Forelimb muscle (tissue), 1 donor: ENCODE data around the gene PTPRC. TPM values are rescaled to one million over a fixed set of nuclear protein-coding genes. Genes with fewer than 3 reads are reported as not detected.

ENCODE experiments used
- DNase-seq: peaks from one replicate; pipeline ENCODE4 v3.0.0-alpha.2; 2013; ENCODE audit warnings: low read depth
- polyA plus RNA-seq: library from polyadenylated mRNA; unstranded; fragments of 120-200 nt; gene quantifications from one replicate; pipeline ENCODE4 v1.2.1, GENCODE V29; 2013; ENCODE audit not compliant: insufficient read length

Gene PTPRC
- polyA plus RNA-seq, 1 donor, result 5.0 TPM

DNA sequence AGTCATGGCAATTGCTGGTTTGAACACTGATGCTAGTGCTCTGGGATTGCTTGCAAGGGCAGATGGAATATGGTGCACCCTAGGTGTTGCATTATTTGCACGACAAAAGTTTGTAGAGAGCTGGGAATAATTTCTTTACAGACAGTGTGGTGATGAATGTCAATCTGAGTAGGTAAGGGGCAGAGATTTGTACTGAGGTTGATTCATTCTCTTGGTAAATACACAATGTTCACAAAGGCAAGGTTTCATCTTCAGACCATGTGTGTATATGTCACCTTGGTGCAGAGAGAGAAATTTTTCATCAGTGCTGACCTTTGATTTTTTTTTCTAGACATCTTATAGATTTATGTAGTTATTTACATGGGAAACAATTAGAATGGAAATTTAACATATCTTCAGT lies 5.0 kb downstream of the PTPRC start:
- no peak for DNase-seq

DNA sequence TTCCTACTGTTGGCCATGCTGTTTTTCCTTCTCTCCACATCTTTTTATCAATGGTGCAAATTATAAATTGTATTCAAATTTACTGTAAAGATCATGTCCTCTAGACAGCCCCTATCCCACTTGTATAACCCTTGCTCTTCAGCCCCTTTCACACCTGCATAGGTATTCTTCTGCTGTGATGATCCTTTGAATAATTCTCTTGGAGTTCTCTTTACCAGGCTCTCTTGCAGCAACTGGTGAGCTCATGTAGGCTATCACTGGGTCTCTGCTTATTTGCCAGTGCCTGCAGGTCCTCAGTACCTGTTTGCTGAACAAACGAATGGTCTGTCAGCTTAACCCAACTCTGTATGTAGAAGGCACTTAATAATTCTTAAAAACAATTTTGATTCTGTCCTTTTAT lies 8.2 kb downstream of the PTPRC start:
- DNase-seq, result no peak

DNA sequence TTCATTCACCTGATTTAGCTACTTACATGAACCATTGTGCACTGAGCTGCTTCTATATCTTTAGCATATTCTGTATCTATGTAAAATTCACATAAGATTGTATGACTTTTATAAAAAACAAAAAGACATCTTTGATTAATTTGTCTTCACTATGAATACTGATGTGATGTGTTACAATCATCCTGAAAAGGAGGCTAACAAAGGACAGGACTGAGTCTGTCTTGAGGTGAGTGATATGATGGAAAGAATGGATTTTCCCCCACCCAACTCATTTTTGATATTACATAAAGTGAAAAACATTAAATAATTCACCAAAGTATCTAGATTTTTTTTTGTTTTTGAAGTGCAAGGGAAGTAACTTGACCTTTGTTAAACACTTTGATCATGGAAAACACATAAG lies 9.8 kb downstream of the PTPRC start:
- no peak for DNase-seq

DNA sequence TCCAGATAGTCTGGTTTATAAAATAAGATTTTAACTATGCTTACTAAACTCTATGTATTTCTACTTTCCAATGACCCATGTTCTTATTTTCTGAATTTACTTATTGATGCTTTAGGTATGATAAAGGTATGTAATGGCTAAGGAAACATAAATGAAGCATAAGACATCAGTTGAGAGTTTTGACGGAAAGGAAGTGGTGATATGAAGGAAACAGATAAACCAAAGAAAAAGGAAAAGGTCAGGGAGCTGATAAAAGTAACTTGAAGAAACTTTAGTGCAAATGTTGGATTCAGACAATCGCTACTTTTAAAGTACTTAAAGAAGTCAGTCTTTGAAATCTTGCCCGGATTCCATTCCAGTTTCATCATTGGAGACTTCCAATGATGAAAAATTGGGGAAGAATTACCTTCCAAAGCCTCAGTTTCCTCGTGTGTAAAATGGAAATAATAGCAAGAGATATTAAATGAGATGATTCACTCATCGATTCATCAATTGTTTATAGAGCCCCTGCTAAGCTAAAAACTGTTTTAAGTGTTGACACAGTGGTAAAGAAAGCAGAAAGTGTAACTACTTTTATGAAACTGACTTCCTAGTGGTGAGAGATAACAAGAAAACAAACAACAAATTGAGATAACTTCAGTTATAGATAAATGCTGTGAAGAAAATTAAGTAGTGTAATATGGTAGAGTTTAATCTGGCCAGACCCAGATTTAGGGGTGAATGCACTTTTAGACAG lies 10.6 kb downstream of the PTPRC start:
- no peak for DNase-seq

DNA sequence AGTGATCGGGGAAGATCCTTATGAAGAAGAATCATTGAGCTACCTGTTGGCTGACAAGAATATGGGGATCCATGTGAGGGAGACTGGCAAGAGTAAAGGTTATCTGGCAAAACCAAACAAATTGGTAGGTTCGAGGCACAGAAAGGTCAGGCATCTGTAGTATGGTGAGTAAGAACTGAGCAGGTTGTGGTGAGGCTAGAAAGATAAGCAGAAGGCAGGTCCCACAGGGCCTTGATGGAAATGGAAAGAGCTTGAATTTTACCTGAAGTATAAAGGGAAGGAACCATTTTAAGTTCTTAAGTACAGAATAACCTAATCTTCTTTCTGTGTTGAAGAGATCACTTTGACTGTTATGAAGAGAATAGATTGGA lies 11.1 kb downstream of the PTPRC start:
- DNase-seq, result no peak

DNA sequence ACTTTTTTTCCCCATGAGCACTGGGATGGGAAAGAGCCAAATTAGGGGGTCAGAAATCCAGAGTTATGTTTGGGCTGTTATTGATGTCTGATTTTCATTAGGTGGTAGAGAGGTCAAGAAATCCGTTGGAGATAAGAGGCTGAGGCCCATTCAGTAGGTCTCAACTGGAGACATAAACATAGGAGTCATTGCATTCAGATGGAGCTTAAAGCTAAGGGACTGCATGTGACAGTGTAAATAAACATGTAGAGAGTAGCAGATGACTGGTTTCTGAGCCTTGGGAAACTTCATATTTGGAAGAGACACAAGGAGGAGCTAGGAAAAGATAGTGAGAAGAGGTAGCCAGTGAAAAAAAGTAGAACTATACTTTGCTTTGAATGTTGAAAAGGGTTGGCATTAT lies 11.7 kb downstream of the PTPRC start:
- no peak for DNase-seq

DNA sequence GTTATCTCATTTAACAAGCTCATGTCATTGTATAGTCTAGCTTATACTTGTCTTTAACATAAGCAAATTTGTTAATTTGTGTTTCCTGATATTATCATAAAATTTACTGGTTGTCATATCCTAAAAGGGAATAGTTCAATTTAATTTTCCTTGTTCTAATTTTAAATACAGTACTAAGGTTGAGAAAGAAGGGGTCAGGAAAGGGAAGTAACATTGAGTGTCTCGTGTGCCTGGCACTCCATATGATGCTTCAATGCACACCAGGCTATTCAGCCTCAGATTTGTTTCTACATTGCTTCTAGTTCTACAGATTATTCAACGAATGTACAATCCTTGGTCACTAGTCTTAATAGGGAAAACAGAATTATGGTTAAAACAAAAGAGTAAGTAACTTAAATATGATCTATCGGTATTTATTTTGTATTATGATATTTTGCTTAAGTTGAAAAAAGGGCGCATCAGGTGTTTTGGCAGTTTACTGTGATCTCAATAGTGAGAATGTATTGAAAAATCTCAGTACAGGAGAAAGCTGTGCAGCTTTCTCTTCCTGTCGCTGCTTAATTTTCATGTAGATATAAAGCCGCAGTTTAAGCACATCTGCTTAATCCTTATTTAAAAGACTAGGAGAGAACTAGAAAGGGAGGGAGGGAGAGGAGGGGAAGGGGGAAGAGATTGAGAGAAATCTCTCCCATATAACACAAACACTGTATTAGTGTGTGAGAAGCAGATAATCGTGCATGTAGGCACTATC lies 13.0 kb downstream of the PTPRC start:
- DNase-seq, result no peak

DNA sequence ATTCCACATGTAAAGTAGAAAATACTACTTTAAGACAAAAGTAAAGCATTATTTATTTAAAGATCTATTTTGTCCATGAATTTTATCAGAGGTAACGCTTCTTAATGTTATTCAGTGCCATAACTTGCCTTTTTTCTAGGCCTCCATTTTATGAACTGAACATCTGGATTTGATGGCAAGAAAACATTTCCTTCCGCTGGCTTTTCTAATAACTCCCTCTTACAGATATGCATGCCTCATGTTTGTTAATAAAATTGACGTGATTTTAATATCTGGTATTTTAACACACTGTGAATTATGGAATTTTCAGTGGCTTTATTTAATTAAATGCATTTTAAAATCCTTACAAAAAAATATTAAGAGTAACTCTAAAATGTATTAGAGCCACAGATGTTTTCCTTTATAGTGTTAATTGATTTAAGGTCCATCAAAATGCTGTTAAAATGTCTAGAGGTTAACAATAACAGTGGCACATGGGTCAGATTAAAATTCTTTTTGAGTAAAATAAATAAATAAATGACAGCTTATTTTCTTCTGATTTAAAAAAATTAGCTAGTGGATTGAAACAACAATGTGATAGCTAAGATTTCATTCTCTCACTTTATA lies 15.1 kb downstream of the PTPRC start:
- no peak for DNase-seq

DNA sequence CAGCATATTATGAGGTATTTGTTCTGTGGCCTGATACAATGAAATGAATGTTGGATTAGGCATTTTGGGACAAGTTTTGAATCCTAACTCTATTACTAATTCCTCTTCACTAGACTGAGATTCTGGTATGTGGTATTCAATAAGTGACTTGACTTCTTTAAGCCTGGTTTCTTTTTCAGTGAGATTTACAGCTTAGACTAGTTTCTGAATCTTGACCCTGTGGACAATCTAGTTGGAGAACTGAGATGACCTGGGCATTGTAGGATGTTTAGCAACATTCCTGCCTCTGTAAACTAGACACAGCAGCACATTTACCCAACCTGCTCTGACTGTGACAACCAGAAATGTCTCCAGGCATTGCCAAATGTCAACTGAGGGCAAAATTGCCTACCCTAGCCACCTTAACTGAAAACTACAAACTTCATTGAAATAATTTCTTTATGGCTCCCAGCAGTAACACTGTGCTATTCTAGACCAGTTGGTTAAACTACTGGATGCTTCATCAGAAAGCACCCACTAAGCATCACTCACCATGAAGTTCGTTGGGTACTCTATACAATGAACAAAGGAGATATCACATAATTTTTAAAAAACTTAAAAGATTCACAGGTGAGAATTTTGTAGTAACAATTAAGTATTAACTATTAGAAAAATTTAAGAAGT lies 16.8 kb downstream of the PTPRC start:
- DNase-seq, result no peak

DNA sequence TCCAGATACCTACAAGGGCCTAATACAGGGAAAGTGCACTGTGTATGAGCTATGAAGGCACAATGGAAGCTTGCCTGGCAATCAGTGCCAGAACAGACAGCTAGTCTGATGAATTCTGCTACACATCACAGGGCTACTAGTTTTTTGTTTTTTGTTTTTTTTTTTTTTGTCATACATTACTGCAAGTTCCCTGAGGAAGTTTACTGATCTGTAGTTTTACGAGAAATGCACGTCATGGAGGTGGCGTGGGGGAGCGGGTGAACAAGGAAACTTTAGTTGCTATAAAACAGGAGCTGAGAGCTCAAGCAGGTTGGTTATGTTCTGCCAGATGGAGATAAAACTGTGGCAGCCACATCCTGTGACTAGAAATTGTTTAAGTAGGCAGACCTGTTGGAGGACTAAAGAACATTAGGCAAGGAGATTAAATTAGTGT lies 17.7 kb downstream of the PTPRC start:
- DNase-seq, result no peak

DNA sequence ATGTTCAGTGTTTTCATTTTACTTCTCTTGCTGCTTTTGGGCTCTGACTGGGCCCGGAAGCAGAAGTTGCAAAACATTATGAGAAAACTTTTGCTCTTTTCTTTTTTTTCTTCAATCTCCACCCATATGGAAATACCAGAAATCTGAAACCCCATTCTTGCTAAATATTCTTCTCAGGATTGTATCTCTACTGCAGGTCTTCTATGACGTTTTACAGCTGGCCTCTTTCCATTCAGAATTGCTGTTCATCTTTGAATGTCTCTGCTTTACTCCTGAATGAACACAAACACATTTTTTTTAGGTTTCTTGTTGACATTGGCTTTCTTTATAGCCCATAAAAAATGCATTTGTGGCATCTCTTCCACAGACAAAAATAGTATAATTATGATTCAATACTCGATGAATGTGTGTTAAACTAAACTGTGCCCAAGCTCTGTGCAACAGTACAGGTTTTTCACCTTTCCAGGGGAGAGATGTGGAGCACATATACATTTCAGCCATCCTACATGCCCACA lies 18.8 kb downstream of the PTPRC start:
- DNase-seq, result no peak

DNA sequence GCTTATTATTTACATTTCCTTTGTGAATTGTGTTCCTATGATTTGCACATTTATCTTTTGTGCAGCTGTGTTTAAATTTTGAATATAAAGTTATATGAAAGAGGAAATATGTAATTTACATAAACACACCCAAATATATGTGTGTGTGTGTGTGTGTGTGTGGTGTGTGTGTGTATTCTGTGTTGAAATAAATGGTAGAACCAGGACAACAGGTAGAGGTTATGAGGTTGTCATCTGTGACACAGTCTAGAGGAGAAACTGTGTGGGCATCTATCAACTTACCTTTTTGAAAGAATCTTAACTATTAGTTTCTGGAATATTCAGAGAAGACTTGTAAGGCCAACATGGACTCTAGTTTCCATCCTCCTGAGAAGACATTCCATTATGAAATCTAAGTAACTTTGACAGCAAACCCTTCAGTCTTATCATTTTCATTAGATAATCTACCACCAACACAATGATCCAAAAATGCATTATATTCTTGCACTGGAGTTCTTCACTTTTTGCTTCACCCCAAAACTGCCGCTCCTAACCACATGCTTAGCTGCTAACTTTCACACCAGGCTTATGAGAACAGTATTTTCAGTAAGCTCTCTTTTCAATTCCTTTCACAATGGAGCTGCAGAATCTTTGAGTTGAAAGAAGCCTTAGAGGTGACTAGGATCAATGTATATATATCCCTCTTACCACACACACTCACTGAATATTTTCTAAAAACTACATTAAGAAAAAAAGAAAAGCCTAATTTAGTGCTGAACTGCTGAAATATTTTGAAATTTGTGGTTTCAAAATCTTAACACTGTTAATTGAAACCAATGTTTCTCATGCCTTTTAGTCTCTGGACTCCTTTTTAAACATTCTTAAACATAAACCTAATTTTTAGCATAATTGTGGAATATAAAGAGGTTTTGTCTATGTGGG lies 21.8 kb downstream of the PTPRC start:
- DNase-seq, result no peak

DNA sequence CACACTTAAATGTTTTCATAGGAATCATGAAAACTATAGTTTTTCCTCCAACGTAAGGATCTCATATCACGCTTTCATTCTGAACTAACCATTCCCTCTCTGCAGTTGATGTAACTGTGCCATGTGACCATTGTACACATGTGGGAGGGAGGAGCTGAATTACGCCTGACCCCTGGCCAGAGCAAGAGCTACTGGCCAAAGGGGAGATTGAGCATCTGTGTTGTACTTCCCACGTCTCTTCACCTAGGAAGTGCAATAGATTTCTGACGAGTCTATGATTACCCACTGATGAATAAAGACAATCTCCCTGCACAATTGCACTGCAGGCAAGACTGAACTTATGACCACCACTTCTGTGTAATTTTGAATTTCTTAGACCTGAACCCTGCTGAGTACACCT lies 24.0 kb downstream of the PTPRC start:
- DNase-seq, result no peak

DNA sequence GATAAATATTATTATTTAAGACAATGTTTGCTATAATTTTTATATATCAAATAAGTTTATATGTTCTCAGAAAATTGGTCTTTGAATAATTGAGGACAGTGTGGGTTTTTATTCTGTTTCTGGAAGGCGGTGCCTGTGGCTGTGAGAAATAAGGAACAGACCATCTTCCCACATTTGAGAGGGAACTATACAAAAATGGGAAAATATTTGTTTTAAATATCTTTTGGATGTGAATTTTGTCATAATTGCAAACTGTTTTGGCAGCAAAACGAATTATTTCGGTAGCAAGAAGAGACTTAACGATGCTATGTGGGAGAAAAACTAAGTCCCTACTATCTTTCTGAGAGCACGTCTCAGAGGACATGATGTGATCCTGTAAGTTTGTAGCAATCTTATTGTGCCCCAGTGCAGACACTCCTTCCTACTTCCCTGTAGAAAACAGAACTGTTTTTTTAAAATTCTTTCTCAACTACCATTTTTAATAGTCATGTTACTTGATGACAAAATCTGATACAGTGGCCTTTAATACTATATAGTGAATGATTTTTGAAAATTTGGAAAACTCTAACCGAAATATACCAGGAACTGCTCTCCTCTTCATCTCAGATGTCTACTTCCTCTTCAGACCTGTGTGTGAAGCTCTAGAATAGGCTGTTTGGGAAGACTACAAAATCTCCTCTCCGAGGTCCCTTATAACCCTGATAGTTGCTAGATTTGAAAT lies 25.4 kb downstream of the PTPRC start:
- no peak for DNase-seq

DNA sequence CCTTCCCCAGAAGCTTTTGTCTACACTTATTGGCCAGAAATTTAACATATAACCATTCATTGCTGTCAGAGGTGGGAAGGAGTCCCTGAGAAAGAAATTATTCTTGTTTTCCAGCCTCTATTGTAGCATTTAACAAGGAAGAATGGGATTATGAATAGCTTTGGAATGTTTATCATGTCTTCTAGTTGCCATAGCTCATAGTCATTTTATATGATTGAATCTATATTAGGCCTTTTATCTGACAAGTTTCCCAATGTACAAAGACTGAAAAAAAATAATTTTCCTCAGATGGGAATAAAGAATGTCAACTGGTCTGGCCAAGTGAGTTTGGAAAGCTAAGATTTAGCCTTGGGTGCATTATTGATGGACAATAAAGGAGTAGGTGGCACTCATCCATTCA lies 28.3 kb downstream of the PTPRC start:
- DNase-seq, result no peak

DNA sequence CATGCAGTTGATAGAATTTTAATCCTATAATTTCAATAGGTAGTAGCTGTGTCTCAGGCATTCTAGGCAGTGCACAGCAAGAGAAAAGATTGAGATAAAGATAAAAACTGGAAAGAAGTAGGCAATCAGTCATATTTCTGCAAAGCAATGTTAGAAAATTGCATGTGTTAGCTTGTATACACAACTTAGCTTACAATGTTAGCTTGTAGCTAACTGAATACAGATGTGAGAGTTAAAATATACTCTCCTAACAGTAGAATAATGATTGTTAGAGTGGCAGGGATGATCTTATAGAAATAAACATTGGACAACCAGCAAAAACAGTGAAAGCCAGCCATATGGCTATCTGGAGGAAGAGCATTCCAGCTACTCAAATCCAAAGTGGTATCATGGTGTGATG lies 29.0 kb downstream of the PTPRC start:
- no peak for DNase-seq

DNA sequence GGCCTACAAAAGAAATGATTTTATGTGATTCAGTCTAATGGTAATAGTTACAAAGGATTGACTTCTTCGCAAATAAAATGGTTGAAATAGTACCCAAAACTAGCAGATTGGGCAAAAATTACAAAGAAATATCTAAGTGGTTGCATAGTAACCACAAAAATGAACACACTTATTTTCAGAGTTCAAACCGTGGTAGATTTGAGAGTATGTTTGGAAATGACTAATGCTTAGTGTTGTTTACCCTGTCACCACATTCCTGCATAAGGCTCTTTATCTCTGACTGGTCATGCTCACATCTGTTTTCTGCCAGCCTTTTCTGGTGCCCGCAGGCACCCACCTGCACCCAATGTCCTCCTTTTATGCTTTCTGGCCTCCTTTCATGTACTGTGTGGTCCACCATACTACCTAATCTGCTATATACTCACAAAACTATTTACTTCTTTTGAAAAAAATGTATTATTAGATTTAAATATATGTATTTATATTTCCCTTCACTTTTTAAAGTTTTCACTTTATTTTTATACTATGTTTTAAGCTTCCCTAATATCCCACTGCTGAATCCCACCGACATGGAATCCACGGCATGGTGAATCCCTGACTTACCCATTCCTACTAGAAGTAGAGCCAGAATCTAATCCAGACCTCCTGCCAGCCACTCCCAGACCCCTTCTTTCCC lies 30.3 kb downstream of the PTPRC start:
- DNase-seq, result no peak

DNA sequence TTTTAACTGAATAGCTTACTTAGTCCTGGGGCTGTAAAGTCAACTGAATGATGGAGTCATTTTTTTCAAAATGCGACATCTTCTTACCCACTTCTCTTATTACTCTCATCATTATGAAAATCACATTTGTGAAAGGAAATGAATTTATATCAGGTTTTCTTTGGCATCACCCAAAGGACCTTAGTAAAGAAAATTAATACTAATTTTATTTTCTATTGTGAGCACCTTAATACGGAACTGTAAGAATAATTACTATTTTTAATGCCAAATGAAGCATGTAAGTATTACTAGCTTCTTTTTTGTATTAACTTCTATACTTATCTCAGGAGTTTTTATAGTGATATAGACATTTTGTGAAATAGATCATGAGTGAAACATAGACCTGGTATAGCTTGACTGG lies 30.9 kb downstream of the PTPRC start:
- no peak for DNase-seq

DNA sequence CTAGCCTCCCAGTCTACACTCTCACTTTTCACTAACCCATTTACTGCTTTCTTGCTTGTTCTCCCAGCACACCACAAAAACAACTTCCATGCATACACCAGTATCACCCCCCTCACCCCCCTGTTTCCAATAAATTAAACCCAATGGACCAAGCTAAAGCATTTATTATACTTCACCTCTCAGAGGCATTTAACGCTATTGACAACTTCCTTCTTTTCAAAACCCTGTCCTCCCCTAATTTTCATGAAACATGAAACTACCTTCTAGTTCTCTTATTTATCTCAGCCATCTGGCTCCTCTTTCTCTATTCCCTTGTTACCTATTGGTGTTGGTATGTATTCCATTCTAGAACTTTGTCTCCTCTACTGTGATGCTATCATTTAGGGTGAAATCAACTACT lies 32.3 kb downstream of the PTPRC start:
- no peak for DNase-seq

DNA sequence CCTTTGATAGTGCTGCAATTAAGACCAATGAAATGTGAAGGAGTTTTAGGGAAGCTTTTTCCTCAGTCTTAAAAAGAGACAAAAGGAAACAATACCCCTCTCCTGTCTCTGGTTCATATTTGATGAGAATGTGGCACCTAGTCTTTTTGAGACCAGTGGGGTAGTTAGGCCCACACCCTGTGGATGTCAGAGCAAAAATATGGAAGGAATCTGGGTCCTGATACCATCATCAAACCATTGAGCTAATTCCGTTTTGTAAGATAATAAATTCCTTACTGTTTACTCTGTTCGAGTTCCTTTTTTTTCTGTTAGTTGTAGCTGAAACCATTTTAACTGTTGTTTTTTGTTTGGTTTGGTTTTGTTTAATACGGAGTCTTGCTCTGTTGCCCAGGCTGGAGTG lies 33.3 kb downstream of the PTPRC start:
- no peak for DNase-seq
